GM12864 (cell line): ENCODE results near the gene NOM1.
A peak's percentile ranks its signal among the peaks of the same experiment; 100 is the strongest.
"Not testable (repeated sequence)": the region's sequence is repeated elsewhere in the genome, so short reads cannot be mapped to it uniquely, and the experiment has no call there.

Source experiments
- DNase-seq: peaks from one replicate; pipeline ENCODE4 v3.0.0-alpha.2; 2011; ENCODE audit warnings: low read depth
- H3K4me3 ChIP-seq: 2 replicates; pipeline ENCODE4 v1.5.1; 2011; ENCODE audit warnings: mild to moderate bottlenecking, low read depth, low read length, control low read depth
- TF ChIP-seq, protein P1 (sequence below): IDR thresholded peaks from 2 replicates; pipeline ENCODE4 v1.5.1; 2011; ENCODE audit warnings: low read depth, mild to moderate bottlenecking, moderate library complexity, low read length, control low read depth, inconsistent platforms; ENCODE audit errors: missing control alignments

Gene NOM1

DNA sequence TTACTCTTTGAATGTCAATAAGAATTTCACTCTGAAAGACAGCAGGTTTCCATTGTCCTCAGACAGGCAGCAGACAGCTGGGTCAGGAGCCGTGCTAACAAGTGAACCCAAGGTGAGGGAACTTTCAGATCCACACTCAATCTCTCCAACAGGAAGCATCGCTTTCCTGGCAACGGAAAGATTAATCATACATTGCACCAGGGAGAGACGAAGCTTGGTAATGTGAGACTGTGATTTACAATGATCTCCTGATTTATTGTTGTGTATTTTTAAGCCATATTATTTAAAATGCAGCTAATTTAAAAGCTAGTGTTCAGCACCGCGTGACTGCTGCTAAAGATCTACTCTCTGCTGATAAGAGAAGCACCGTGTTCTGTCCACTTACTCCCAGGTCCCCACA is 17.5 kb upstream of the NOM1 start:
- H3K4me3 ChIP-seq, result no peak overlapping the region
- no peak for DNase-seq
- TF ChIP-seq, protein P1, sequence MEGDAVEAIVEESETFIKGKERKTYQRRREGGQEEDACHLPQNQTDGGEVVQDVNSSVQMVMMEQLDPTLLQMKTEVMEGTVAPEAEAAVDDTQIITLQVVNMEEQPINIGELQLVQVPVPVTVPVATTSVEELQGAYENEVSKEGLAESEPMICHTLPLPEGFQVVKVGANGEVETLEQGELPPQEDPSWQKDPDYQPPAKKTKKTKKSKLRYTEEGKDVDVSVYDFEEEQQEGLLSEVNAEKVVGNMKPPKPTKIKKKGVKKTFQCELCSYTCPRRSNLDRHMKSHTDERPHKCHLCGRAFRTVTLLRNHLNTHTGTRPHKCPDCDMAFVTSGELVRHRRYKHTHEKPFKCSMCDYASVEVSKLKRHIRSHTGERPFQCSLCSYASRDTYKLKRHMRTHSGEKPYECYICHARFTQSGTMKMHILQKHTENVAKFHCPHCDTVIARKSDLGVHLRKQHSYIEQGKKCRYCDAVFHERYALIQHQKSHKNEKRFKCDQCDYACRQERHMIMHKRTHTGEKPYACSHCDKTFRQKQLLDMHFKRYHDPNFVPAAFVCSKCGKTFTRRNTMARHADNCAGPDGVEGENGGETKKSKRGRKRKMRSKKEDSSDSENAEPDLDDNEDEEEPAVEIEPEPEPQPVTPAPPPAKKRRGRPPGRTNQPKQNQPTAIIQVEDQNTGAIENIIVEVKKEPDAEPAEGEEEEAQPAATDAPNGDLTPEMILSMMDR, result no peak

DNA sequence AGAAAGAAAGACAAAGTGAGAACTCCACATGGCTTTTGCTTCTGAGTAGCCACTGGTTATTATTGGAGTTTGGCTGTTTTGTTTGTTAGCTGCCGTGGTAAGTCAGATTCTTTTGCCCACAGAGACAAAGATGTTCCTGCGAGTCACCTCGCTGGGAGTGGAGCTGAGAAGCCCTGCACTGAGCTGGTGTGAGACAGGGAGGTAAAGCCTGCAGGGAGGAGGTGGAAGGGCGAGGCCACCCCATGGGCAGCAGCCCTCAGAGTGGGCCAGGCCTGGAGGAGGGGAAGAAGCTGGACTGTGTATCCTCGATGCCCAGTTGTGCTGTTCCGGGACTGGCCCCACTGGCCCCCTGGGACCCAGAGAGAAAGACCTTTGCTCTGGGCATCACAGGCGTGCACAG is 14.3 kb upstream of the NOM1 start:
- H3K4me3 ChIP-seq, result no peak overlapping the region
- TF ChIP-seq, protein P1, result no peak
- no peak for DNase-seq

DNA sequence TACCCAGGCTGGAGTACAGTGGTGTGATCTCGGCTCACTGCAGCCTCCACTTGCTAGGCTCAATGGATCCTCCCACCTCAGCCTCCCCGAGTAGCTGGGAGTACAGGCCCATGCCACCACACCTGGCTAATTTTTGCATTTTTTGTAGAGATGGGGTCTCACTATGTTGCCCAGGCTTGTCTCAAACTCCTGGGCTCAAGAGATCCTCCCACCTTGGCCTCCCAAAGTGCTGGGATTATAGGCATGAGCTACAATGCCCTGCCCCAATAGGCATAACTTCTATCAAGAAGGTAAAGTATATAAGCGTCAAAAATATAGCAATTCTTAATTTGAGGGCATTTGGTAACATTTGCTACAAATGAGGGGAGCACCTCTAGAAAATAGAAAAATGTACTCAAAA is 12.7 kb upstream of the NOM1 start:
- H3K4me3 ChIP-seq, DNase-seq: not testable (repeated sequence)

DNA sequence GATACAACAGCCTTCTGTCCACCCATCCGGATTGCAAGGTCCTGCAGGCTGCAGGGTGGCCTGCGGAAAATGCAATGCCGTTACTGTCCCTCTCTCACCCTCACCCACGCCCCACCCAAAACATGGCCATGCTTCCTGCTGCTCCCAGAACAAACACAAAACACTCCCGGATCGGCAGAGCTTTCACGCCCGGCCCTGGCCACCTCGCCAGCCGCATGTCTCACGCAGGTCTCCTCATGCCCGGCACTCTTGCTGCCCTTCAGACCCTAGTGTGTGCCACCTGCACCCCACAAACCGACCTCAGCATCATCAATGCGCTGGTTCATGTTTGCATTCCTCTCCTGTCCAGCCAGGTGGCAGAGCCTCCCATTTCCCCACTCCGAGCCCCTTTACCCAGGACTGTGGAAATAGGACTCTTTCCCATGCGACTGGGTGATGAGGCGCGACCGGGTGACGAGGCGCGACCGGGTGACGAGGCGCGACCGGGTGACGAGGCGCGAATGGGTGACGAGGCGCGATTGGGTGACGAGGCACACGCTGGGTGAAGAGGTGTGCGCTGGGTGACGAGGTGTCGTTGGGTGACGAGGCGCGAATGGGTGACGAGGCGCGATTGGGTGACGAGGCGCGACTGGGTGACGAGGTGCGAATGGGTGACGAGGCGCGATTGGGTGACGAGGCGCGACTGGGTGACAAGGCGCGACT is 8.9 kb upstream of the NOM1 start:
- no peak for DNase-seq
- H3K4me3 ChIP-seq, result no peak overlapping the region
- TF ChIP-seq, protein P1, result no peak

DNA sequence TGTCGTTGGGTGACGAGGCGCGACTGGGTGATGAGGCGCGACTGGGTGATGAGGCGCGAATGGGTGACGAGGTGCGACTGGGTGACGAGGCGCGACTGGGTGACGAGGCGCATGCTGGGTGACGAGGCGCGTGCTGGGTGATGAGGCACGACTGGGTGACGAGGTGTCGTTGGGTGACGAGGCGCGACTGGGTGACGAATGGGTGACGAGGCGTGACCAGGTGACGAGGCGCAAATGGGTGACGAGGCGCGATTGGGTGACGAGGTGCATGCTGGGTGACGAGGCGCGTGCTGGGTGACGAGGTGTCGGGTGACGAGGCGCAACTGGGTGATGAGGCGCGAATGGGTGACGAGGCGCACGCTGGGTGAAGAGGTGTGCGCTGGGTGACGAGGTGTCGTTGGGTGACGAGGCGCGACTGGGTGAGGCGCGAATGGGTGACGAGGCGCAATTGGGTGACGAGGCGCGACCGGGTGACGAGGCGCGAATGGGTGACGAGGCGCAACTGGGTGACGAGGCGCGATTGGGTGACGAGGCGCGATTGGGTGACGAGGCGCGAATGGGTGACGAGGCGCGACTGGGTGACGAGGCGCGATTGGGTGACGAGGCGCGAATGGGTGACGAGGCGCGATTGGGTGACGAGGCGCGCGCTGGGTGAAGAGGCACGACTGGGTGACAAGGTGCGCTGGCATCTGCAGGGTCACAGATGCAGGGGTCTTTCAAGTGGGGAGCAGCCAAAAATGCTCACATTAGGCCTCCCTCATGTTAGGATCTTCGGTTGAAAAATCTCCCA is 7.9 kb upstream of the NOM1 start:
- TF ChIP-seq, protein P1, result no peak
- no peak for DNase-seq
- H3K4me3 ChIP-seq, result no peak overlapping the region

DNA sequence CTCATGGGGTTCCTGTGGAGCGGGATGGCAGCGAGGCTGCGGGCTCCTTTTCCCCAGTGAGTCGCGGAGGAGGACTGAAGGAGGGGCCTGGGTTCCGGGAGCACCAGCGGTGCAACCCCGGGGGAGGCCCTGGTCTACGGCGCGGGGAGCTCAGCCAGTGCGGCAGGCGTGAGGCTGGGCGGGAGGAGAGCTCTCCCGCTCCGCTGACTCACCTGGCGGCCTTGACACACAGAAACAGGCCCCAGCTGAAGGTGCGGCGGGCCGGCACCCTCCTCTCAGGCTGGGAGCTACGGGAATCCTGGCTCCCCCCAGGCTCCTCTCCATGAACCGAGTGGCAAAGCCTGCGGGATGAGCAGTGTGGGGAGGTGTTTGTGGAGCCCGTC is 6.8 kb upstream of the NOM1 start:
- no peak for DNase-seq
- TF ChIP-seq, protein P1, result no peak
- peak overlapping the region; percentile 28 for H3K4me3 ChIP-seq

DNA sequence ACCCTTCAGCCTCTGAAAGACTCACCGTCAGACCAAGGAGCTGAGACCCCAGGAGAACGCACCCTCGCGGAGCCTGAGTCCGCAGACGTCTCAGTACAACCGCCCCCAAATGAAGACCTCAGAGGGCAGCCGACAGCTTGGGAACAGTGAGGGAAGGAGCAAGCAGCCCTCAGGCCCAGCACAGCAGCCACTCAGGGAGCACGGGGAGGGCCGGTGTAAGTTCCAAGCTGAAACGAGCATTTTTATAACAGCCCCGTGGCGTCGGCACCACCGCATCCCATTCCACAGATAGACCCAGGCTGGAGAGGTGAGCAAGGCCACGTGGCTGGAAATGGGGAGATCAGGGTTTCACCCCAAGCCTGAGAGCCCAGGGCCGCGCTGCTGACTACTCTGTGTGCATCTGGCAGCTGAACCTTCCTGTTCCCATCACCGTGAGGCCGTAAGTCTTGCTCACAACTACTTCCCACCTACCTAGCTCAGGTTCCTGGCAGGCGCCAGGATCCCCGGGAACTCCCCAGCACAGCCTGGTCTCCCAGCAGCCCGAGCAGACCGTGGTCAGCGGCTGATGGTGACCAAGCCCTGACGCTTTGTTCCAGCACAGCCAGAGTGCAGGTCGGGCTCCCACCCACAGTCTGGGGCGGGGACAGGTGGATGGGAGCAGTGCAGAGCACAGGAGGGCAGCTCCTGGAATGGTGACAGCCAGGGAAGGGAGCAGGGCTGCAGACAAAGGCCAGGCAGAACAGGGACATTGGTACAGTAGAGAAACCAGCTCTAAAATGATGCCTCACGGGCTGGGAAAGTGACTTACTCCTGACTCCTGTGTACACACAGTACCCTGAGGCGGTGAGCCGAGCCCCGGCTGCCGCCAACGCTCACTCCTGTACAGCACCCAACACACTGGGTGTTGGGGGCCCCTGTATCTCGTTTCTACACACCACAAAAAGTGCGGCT is 6.1 kb upstream of the NOM1 start:
- TF ChIP-seq, protein P1, result no peak
- peak overlapping the region; percentile 16 for H3K4me3 ChIP-seq
- no peak for DNase-seq
